ENCODE data around the gene JPT1.
"Not testable (repeated sequence)": the region's sequence is repeated elsewhere in the genome, so short reads cannot be mapped to it uniquely, and the experiment has no call there.

The JPT1 gene

GRCh38 chr17:75154195-75155106 lies at the start of gene JPT1:
TSS of gene JPT1 (minus strand) at chr17:75154512. CDS start at chr17:75154397, 115 bp downstream.
- DNase-seq (ENCODE audit: low read depth): peak; percentile 97

- DNase-seq (ENCODE audit: low read depth): no peak
These were observed 45.7 kb upstream of the JPT1 start for GRCh38 chr17:75199886-75200618.

GRCh38 chr17:75194879-75195278 lies 40.6 kb upstream of the JPT1 start:
- no peak for DNase-seq (ENCODE audit: low read depth)

DNA sequence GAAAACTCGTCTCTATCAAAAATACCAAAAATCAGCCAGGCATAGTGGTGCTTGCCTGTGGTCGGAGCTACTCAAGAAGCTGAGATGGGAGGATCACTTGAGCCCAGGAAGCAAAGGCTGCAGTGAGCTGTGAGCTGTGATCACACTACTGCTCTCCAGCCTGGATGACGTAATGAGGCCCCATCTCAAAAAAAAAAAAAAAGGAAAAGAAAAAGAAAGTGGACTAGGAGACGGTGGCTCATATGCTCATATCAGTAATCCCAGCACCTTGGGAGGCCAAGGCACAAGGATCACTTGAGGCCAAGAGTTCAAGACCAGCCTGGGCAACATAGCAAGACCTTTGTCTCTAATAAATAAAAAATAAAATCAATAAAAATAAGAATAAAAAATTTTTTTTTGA lies 37.3 kb upstream of the JPT1 start:
- no peak for DNase-seq (ENCODE audit: low read depth)

GRCh38 chr17:75188614-75189013 lies 34.3 kb upstream of the JPT1 start:
- DNase-seq (ENCODE audit: low read depth): no peak

GRCh38 chr17:75183999-75184884 lies 29.9 kb upstream of the JPT1 start:
- DNase-seq (ENCODE audit: low read depth): no peak

- DNase-seq (ENCODE audit: low read depth): peak; percentile 95
These were observed 28.5 kb upstream of the JPT1 start, which contains the start of gene SUMO2 for GRCh38 chr17:75182569-75183436. TSS of gene SUMO2 (minus strand) at chr17:75182959. CDS start at chr17:75182834, 125 bp downstream.

GRCh38 chr17:75182319-75182568 lies 27.9 kb upstream of the JPT1 start:
- no peak for DNase-seq (ENCODE audit: low read depth)

GRCh38 chr17:75181608-75182318 lies 27.5 kb upstream of the JPT1 start:
- DNase-seq (ENCODE audit: low read depth): peak; percentile 16

- DNase-seq (ENCODE audit: low read depth): no peak
These were observed 26.8 kb upstream of the JPT1 start for GRCh38 chr17:75181110-75181509.

- DNase-seq (ENCODE audit: low read depth): no peak
These were observed 24.1 kb upstream of the JPT1 start for GRCh38 chr17:75178453-75178852.

DNA sequence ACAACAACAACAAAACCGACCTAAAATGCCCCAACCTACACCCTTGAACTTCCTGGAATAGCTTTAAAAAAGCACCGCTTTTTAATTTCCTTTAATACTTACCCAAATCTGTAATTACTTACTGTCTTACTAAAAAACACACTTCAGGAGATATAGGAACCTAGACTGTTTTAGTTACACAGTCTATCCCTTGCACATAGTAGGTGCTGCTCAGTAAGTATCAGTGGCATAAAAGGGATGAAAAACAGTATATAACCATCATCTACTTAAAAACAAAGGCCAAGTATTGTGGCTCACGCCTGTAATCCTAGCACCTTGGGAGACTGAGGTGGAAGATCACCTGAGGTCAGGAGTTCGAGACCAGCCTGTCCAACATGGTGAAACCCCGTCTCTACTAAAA lies 22.3 kb upstream of the JPT1 start:
- DNase-seq (ENCODE audit: low read depth): no peak

DNA sequence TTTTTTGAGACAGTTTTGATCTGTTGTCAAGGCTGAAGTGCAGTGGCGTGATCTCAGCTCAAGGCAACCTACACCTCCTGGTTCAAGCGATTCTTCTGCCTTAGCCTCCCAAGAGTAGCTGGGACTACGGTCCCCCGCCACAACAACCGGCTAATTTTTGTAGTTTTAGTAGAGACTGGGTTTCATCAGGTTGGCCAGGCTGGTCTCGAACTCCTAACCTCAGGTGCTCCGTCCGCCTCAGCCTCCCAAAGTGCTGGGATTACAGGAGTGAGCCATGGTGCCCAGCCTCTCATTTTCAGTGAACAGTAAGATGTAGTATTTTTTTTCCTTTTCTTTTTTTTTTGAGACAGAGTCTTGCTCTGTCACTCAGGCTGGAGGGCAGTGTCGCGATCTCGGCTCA lies 20.7 kb upstream of the JPT1 start:
- no peak for DNase-seq (ENCODE audit: low read depth)

GRCh38 chr17:75173526-75173925 lies 19.2 kb upstream of the JPT1 start:
- no peak for DNase-seq (ENCODE audit: low read depth)

GRCh38 chr17:75168998-75169397 lies 14.7 kb upstream of the JPT1 start:
- DNase-seq (ENCODE audit: low read depth): no peak

- not testable (repeated sequence) for DNase-seq (ENCODE audit: low read depth)
These were observed 10.3 kb upstream of the JPT1 start for GRCh38 chr17:75164606-75165005.

DNA sequence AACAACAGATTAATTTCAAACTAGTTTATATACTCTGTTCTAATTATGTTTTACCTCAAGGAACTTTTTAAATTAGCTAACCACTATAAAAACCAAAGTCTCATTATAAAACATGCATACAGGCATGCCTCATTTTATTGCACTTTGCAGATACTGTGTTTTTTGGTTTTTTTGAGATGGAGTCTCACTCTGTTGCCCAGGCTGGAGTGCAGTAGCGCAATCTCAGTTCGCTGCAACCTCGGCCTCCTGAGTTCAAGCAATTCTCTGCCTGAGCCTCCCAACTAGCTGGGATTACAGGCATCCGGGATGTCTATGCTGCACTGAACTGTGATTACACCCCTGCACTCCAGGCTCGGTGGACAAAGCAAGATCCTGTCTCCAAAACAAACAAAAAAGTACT lies 8.8 kb upstream of the JPT1 start:
- DNase-seq (ENCODE audit: low read depth): no peak

GRCh38 chr17:75160211-75160610 lies 5.9 kb upstream of the JPT1 start:
- DNase-seq (ENCODE audit: low read depth): no peak

DNA sequence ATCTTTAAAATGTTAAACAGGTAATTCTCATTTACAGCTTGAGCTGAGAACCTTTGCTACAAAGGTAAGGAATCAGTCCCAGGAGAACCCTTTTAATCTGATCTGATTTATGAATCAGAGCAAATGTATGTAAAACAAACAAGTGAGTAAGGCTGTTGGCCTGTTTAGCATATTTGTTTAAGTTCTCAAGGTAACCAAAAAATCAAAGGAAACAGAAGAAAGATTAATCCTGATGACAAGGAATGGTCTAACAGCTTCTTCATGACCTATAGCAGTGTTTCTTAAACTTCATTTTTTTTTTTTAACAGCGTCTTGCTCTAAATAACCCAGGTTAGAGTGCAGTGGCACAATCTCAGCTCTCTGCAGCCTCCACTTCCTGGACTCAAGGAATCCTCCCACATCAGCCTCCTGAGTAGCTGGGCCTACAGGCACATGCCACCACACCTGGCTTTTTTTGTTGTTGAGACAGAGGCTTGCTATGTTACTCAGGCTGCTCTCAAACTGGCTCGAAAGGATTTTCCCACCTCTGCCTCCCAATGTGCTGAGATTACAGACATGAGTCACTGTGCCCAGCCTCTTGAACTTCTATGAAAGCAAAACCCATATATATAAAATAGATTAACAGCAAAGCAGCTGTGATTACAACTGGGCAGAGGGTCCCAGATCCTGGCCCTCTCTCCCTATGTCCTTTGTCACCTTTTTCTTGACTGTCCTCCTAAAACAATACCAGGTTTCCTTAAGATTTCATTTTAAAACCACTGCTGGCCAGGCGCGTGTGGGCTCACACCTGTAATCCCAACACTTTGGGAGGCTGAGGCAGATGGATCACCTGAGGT lies 5.1 kb upstream of the JPT1 start:
- no peak for DNase-seq (ENCODE audit: low read depth)

DNA sequence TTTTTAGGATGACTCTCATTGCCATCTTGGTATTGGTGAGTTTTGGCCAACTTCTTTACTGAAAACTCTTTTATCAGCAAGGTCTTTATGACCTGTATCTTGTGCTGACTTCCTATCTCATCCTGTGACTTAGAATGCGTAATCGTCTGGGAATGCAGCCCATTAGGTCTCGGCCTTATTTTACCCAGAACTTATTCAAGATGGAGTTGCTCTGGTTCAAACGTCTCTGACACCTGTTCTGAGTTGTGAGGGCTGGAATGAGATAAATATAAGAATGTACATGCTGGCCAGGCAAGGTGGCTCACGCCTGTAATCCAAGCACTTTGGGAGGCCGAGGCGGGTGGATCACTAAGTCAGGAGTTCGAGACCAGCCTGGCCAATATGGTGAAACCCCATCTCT lies 4.2 kb upstream of the JPT1 start:
- DNase-seq (ENCODE audit: low read depth): not testable (repeated sequence)

Data from activated T-cell treated with anti-CD3 and anti-CD28 coated beads for 24 hours (primary cell).